Astrocyte (in vitro differentiated cells and primary cell): ENCODE results near the gene MLLT1. TPM values are rescaled to one million over a fixed set of nuclear protein-coding genes. Genes with fewer than 3 reads are reported as not detected.

Experiments used
- DNase-seq: peaks from one replicate; pipeline ENCODE4 v3.0.0-alpha.2; 2010; ENCODE audit warnings: low read depth
- FAIRE-seq: peaks from 2 replicates; lab custom pipeline; 2011; peaks lifted over from hg19 to GRCh38; lab: Jason Lieb, UNC
- H2AFZ ChIP-seq: 2 replicates; pipeline ENCODE4 v1.6.0; 2012; ENCODE audit warnings: low read depth, low read length, inconsistent platforms
- H3K27ac ChIP-seq: 2 replicates; pipeline ENCODE4 v1.5.1; 2011; ENCODE audit warnings: low read depth, low read length, inconsistent platforms
- H3K27me3 ChIP-seq: 2 replicates; pipeline ENCODE4 v1.6.0; 2011; ENCODE audit warnings: low read length, inconsistent platforms; ENCODE audit not compliant: insufficient read depth
- H3K36me3 ChIP-seq: 2 replicates; pipeline ENCODE4 v1.5.1; 2011; ENCODE audit warnings: low read length, inconsistent platforms; ENCODE audit not compliant: insufficient read depth
- H3K4me1 ChIP-seq: 2 replicates; pipeline ENCODE4 v1.5.1; 2011; ENCODE audit warnings: low read length, inconsistent platforms; ENCODE audit not compliant: insufficient read depth
- H3K4me2 ChIP-seq: 2 replicates; pipeline ENCODE4 v1.6.0; 2012; ENCODE audit warnings: low read length, inconsistent platforms
- H3K4me3 ChIP-seq: 2 replicates; pipeline ENCODE4 v1.5.1; 2011; ENCODE audit warnings: low read depth, mild to moderate bottlenecking, low read length, inconsistent platforms; ENCODE audit not compliant: insufficient read depth
- H3K79me2 ChIP-seq: 2 replicates; pipeline ENCODE4 v1.6.0; 2012; ENCODE audit warnings: mild to moderate bottlenecking, low read length, inconsistent platforms; ENCODE audit not compliant: insufficient read depth
- H3K9ac ChIP-seq: 2 replicates; pipeline ENCODE4 v1.6.0; 2012; ENCODE audit warnings: mild to moderate bottlenecking, low read length, inconsistent platforms
- H3K9me3 ChIP-seq: 2 replicates; pipeline ENCODE4 v1.5.1; 2012; ENCODE audit warnings: low read depth, mild to moderate bottlenecking, low read length, inconsistent platforms; ENCODE audit not compliant: insufficient read depth
- H4K20me1 ChIP-seq: 2 replicates; pipeline ENCODE4 v1.6.0; 2012; ENCODE audit warnings: low read length, inconsistent platforms; ENCODE audit not compliant: insufficient read depth
- H3K27ac Mint-ChIP-seq: one replicate; pipeline ENCODE4 v1.8.0; 2021; ENCODE audit warnings: mild to moderate bottlenecking, mixed read lengths; ENCODE audit not compliant: unreplicated experiment
- H3K27me3 Mint-ChIP-seq: one replicate; pipeline ENCODE4 v1.8.0; 2021; ENCODE audit warnings: low read depth, mixed read lengths; ENCODE audit not compliant: unreplicated experiment
- H3K36me3 Mint-ChIP-seq: one replicate; pipeline ENCODE4 v1.8.0; 2021; ENCODE audit warnings: low read depth, mixed read lengths; ENCODE audit not compliant: unreplicated experiment
- H3K4me1 Mint-ChIP-seq: one replicate; pipeline ENCODE4 v1.8.0; 2021; ENCODE audit warnings: low read depth, mixed read lengths; ENCODE audit not compliant: unreplicated experiment
- H3K4me3 Mint-ChIP-seq: one replicate; pipeline ENCODE4 v1.8.0; 2021; ENCODE audit warnings: mild to moderate bottlenecking, moderate library complexity, mixed read lengths; ENCODE audit not compliant: unreplicated experiment
- H3K9me3 Mint-ChIP-seq: one replicate; pipeline ENCODE4 v1.8.0; 2021; ENCODE audit warnings: mild to moderate bottlenecking, mixed read lengths; ENCODE audit not compliant: unreplicated experiment
- EZH2 ChIP-seq: IDR thresholded peaks from 2 replicates; pipeline ENCODE4 v1.6.1; 2012; ENCODE audit warnings: mild to moderate bottlenecking, low read length, inconsistent platforms; ENCODE audit not compliant: insufficient read depth
- total RNA-seq: library from RNA; stranded (reverse); gene quantifications from 2 replicates; pipeline ENCODE4 v1.2.1, GENCODE V29; 2021
- TF ChIP-seq, protein P1 (sequence below): IDR thresholded peaks from 2 replicates; pipeline ENCODE4 v1.5.1; 2011; ENCODE audit warnings: low read depth, mild to moderate bottlenecking, inconsistent platforms, low read length, moderate library complexity; ENCODE audit not compliant: insufficient read depth

MLLT1 gene
- total RNA-seq, 1 donor from 2014 or later = 46.0 TPM

DNA sequence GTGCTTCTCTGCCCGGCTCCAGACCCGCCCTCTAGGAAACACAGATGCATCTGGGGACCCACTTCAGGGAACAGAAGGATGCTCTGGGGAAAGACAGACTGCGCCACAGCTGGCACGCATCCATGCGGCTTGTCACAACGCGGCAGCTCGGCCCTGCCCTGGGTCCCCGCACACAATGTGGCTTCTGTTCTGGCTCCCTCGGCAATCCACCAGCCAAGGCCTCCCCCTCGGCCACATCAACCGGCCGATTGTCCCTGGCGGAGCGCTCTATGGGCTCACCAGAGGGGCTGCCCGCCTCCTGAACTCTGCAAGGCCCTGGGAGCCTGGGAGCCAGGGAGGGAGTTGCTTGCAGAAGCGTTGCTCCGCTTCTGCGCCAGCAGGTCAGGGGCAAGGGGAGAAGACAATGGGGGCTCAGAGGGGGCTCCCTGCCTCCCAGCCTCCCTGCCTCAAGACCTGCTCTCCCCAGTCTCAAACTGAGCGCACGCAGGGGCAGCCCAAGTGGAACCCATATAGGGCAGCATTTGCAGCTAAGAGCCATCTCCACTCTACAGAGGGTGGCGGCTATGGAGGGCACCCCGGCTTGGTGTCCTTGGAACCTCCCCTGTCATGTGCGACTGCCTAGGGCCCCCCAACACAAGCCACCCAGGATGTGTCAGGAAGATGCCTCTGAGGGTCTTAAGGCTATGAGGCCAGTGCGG is 37.9 kb downstream of the MLLT1 start:
- H3K27me3 ChIP-seq = no peaks in the 10 kb centered on the region
- no peaks in the 10 kb centered on the region for H3K9me3 Mint-ChIP-seq
- no peaks in the 10 kb centered on the region for H3K36me3 ChIP-seq
- H2AFZ ChIP-seq = no peak overlapping the region
- H3K27ac Mint-ChIP-seq = no peak overlapping the region
- no peaks in the 10 kb centered on the region for H3K27me3 Mint-ChIP-seq
- H3K4me2 ChIP-seq = no peak overlapping the region
- H3K36me3 Mint-ChIP-seq = peaks cover 5% of the 10 kb centered on the region
- peaks cover 40% of the 10 kb centered on the region for H3K4me1 ChIP-seq
- FAIRE-seq = no peak
- TF ChIP-seq, protein P1, sequence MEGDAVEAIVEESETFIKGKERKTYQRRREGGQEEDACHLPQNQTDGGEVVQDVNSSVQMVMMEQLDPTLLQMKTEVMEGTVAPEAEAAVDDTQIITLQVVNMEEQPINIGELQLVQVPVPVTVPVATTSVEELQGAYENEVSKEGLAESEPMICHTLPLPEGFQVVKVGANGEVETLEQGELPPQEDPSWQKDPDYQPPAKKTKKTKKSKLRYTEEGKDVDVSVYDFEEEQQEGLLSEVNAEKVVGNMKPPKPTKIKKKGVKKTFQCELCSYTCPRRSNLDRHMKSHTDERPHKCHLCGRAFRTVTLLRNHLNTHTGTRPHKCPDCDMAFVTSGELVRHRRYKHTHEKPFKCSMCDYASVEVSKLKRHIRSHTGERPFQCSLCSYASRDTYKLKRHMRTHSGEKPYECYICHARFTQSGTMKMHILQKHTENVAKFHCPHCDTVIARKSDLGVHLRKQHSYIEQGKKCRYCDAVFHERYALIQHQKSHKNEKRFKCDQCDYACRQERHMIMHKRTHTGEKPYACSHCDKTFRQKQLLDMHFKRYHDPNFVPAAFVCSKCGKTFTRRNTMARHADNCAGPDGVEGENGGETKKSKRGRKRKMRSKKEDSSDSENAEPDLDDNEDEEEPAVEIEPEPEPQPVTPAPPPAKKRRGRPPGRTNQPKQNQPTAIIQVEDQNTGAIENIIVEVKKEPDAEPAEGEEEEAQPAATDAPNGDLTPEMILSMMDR = no peak
- no peak for TF ChIP-seq EZH2
- DNase-seq = no peak
- peaks cover 89% of the 10 kb centered on the region for H4K20me1 ChIP-seq
- H3K9ac ChIP-seq = no peak overlapping the region
- H3K9me3 ChIP-seq = no peaks in the 10 kb centered on the region
- peaks cover 22% of the 10 kb centered on the region for H3K4me1 Mint-ChIP-seq
- H3K4me3 ChIP-seq = no peak overlapping the region
- H3K27ac ChIP-seq = no peak overlapping the region
- no peak overlapping the region for H3K4me3 Mint-ChIP-seq
- H3K79me2 ChIP-seq = peaks cover 93% of the 10 kb centered on the region

DNA sequence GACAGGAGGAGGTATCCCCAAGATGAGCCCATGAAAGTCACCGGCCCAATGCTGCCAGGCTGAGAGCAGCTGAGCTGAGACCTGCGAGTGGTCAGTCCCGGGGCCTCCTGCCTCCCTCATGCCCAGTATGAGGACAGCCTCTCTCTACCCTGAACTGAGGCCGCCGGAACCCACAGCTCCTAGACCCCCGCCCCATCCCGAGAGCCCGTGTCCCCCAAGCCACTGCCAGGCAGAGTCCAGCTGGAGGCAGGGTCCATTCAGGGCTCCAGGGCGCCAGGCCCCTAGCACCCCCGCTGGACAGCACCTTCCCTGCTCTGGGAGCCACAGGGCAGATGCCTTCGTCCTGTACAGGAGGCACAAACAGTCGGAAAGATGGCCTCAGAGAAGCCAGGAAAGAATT is 38.7 kb downstream of the MLLT1 start:
- Mint-ChIP-seq H3K4me3 (no peak overlapping the region), H3K27ac (no peak overlapping the region)
- no peak overlapping the region for H3K4me3 ChIP-seq

More for the DNA sequence above, 38.7 kb downstream of the MLLT1 start:
- no peak overlapping the region for H3K27ac ChIP-seq
- H3K36me3 Mint-ChIP-seq = peaks cover 2% of the 10 kb centered on the region
- H3K9me3 Mint-ChIP-seq = no peaks in the 10 kb centered on the region
- H3K27me3 ChIP-seq = no peaks in the 10 kb centered on the region
- H3K79me2 ChIP-seq = peaks cover 93% of the 10 kb centered on the region
- TF ChIP-seq, protein P1 = no peak
- TF ChIP-seq EZH2 = no peak
- H3K27me3 Mint-ChIP-seq = no peaks in the 10 kb centered on the region
- FAIRE-seq = no peak
- no peaks in the 10 kb centered on the region for H3K36me3 ChIP-seq
- no peaks in the 10 kb centered on the region for H3K9me3 ChIP-seq
- H3K4me1 ChIP-seq = peaks cover 46% of the 10 kb centered on the region
- peaks cover 89% of the 10 kb centered on the region for H4K20me1 ChIP-seq
- no peak overlapping the region for H2AFZ ChIP-seq
- H3K4me1 Mint-ChIP-seq = peaks cover 22% of the 10 kb centered on the region
- DNase-seq = no peak
- no peak overlapping the region for H3K9ac ChIP-seq
- no peak overlapping the region for H3K4me2 ChIP-seq
